ENCODE results near the gene PRDM16. TPM values are rescaled to one million over a fixed set of nuclear protein-coding genes. Genes with fewer than 3 reads are reported as not detected.
A peak's percentile ranks its signal among the peaks of the same experiment; 100 is the strongest.

The PRDM16 gene
- total and polyA plus RNA-seq, 2 of the 4 experiments (the other 2 are of a cell fraction): 0.02 TPM; not detected in 1

GRCh38 chr1:3410142-3410925, 341.3 kb downstream of the PRDM16 start:
- Histone ChIP-seq H4K20me1 (ENCODE audit: insufficient read depth, low read length) (no peaks in the 10 kb centered on the region), H3K9ac (ENCODE audit: low read depth, low read length) (no peak overlapping the region), H4K5ac (ENCODE audit: low read depth, low read length) (no peak overlapping the region), H2AFZ (replicated peaks; ENCODE audit: low read length, poor library complexity) (no peak overlapping the region), H2AK9ac (replicated peaks; ENCODE audit: low read depth, low read length, poor library complexity) (no peak overlapping the region), H2BK5ac (ENCODE audit: low read depth, low read length, poor library complexity, severe bottlenecking) (peak overlapping the region; percentile 82), H3K4me3 (ENCODE audit: insufficient read depth, low read depth, low read length) (no peak overlapping the region), H3K9me3 (ENCODE audit: control insufficient read depth, insufficient read depth, low read length) (peaks cover 5% of the 10 kb centered on the region; the same call in 1 of the 2 replicates), H3K4me2 (ENCODE audit: low read depth, low read length) (no peak overlapping the region), H2BK120ac (ENCODE audit: low read depth, low read length) (no peak overlapping the region), H3K9me1 (ENCODE audit: insufficient read depth, low read length) (no peaks in the 10 kb centered on the region), H2AK5ac (ENCODE audit: low read depth, low read length) (no peak overlapping the region), H2BK15ac (ENCODE audit: low read depth, low read length) (no peak overlapping the region), H3K36me3 (ENCODE audit: control insufficient read depth, insufficient read depth, low read length) (no peaks in the 10 kb centered on the region), H3K4ac (ENCODE audit: low read depth, low read length) (no peak overlapping the region), H3K18ac (ENCODE audit: low read depth, low read length) (no peak overlapping the region), H4K8ac (ENCODE audit: low read depth in 2 of 2, low read length in 2 of 2) (no peak overlapping the region), H3K4me1 (ENCODE audit: control insufficient read depth, insufficient read depth, low read length) (no peaks in the 10 kb centered on the region), H4K91ac (ENCODE audit: insufficient read depth, low read depth, low read length) (no peak overlapping the region), H2BK20ac (ENCODE audit: low read depth, low read length) (no peak overlapping the region), H3K14ac (replicated peaks; ENCODE audit: low read depth, low read length) (no peak overlapping the region), H3K27ac (ENCODE audit: insufficient read depth, low read length) (no peak overlapping the region), H3K56ac (ENCODE audit: extremely low read depth, insufficient read depth, low read length) (no peak overlapping the region), H3K27me3 (ENCODE audit: control insufficient read depth, insufficient read depth, low read length) (no peaks in the 10 kb centered on the region; the same call in 1 of the 2 replicates), H3K79me1 (ENCODE audit: low read depth in 1 of 2, low read length in 2 of 2) (no peaks in the 10 kb centered on the region), H3K23ac (ENCODE audit: low read depth, low read length) (no peak overlapping the region)
- ChIA-PET CTCF (no interaction called here), POLR2A (ENCODE audit: unreplicated experiment) (no interaction called here)
- 57% methylated on average over 6 of the region's 21 CpGs; no CpG with 5 or more reads in 1 of the 2 experiments for WGBS, 2 experiments (ENCODE audit: extremely low coverage in 2 of 2, insufficient read length in 1 of 2)
- TF ChIP-seq MAZ (IDR thresholded peaks at IDR 0.05; ENCODE audit: borderline replicate concordance, low read depth, low read length): no peak
- peak; percentile 53 for TF ChIP-seq CTCF (conservative IDR thresholded peaks at IDR 0.05; ENCODE audit: low read depth, low read length)
- peak; percentile 52; the same call in 1 of the 2 replicates for TF ChIP-seq SMC3 (IDR thresholded peaks at IDR 0.05; ENCODE audit: low read depth, low read length)
- peak; percentile 65 for TF ChIP-seq RAD21 (IDR thresholded peaks at IDR 0.05; ENCODE audit: low read length)
- peak; percentile 88 for ATAC-seq (ENCODE audit: low read depth)
- DNase-seq: peak; percentile 23
- BruUV-seq (replicated peaks): no TSS peak
- intact Hi-C loops (cut with micrococcal nuclease): no loop called here
- dilution Hi-C loops (cut with HindIII; ENCODE audit: low sequenced_read_pairs, unreplicated experiment): no loop called here
- in situ Hi-C loops (cut with MboI; ENCODE audit: low sequenced_read_pairs): no loop called here
